Vagina (tissue), 2 donors: Measurements from ENCODE around the gene SNAI1. TPM values are rescaled to one million over a fixed set of nuclear protein-coding genes. Genes with fewer than 3 reads are reported as not detected.

Source experiments
- DNase-seq, 2 donors: peaks; one replicate each; pipeline ENCODE4 v3.0.0-alpha.2; 2017; ENCODE audit errors: extremely low spot score in 2 of 2
- H3K27ac ChIP-seq: fragments of 200-600 bp; sonication (generic); one replicate; pipeline ENCODE4 v1.5.1; 2019
- H3K27me3 ChIP-seq: fragments of 200-600 bp; sonication (generic); one replicate; pipeline ENCODE4 v1.5.1; 2019
- H3K36me3 ChIP-seq, 2 donors: fragments of 200-600 bp; sonication (generic); one replicate each; pipeline ENCODE4 v1.5.1; 2017 to 2019
- H3K4me1 ChIP-seq: fragments of 200-600 bp; sonication (generic); one replicate; pipeline ENCODE4 v1.5.1; 2019
- H3K4me3 ChIP-seq, 2 donors: fragments of 200-600 bp; sonication (generic); 1 replicate in 1 of 2; 2 replicates in 1 of 2; pipeline ENCODE4 v1.5.1; 2016 to 2019
- H3K9me3 ChIP-seq: fragments of 200-600 bp; sonication (generic); one replicate; pipeline ENCODE4 v1.5.1; 2019
- CTCF ChIP-seq, 3 experiments: fragments of 450-650 bp in 2 of 3; fragments of 200-600 bp in 1 of 3; sonication (generic) in 1 of 3; IDR thresholded peaks; one replicate each; pipeline ENCODE4 v1.5.1; 2017 to 2019; ENCODE audit warnings: antibody characterized with exemption in 3 of 3, mild to moderate bottlenecking in 2 of 3, moderate library complexity in 2 of 3
- POLR2A ChIP-seq, 2 donors: fragments of 450-650 bp; IDR thresholded peaks; one replicate each; pipeline ENCODE4 v1.6.1; 2017; ENCODE audit warnings: antibody characterized with exemption in 2 of 2, mild to moderate bottlenecking in 2 of 2, moderate library complexity in 2 of 2
- POLR2AphosphoS5 ChIP-seq, 2 donors: sonication (generic); formaldehyde crosslinking; IDR thresholded peaks; one replicate each; pipeline ENCODE4 v1.9.0; 2017; ENCODE audit warnings: antibody characterized with exemption in 2 of 2, mild to moderate bottlenecking in 2 of 2, low read depth in 1 of 2; ENCODE audit not compliant: insufficient read depth in 1 of 2
- intact Hi-C: fragments of 100-400 bp; cut with DNase I; formaldehyde crosslinking; loops from one replicate; pipeline ENCODE4 v1.15.1; 2023
- total RNA-seq: library from RNA; depleted of rRNA; stranded (reverse); fragments of >200 nt; gene quantifications from one replicate; pipeline ENCODE4 v1.2.3, GENCODE V29; 2016

Gene SNAI1
- 19.9 TPM for total RNA-seq

DNA sequence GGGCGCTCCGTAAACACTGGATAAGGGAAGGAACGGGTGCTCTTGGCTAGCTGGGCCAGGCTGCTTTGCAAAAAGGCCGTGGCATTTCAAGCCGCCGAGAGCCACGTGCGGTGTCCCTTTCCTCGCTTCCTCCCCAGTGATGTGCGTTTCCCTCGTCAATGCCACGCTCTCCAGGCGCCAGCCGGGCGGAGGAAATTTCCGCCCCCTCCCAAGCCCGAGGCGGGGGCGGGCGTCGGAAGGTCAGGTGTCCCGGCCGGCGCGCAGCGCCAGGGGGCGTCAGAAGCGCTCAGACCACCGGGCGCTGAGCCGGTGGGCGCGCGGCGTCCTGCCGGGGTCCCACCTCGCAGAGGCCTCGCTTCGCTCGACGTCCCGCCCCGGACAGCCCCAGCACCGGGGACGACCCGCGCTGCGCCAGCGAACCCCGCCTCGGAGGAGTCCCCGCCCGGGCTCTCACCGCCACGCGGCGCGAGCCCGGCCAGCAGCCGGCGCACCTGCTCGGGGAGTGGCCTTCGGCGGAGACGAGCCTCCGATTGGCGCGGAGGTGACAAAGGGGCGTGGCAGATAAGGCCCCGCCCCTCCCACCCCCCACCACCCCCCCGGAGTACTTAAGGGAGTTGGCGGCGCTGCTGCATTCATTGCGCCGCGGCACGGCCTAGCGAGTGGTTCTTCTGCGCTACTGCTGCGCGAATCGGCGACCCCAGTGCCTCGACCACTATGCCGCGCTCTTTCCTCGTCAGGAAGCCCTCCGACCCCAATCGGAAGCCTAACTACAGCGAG lies at the start of gene SNAI1:
Gene SNAI1 (plus strand): TSS at position 635 of the 777 bp plus-strand sequence. CDS start 80 bp downstream, at position 715.
- H3K27ac ChIP-seq: peak within 1 kb of the TSS; percentile 55
- peak within 1 kb of the TSS; percentile 44 to 55 for H3K4me3 ChIP-seq
- intact Hi-C loops: loop anchor here (5.0 kb wide), 1 partner anchor 365 kb away; no protein-coding TSS in a partner anchor
- TF ChIP-seq POLR2A (IDR thresholded peaks at IDR 0.05) (peak in 1 of 2 donors; percentile 76), CTCF (IDR thresholded peaks at IDR 0.05) (peak in 2 of 3 experiments; percentile 19 to 42), POLR2AphosphoS5 (IDR thresholded peaks at IDR 0.05; ENCODE audit: insufficient read depth in 1 of 2, low read depth in 1 of 2) (peak in 1 of 2 donors; percentile 80)
- peaks cover 58% of the 10 kb centered on the region for H3K4me1 ChIP-seq
- H3K9me3 ChIP-seq: no peaks in the 10 kb centered on the region
- DNase-seq: no peak
- H3K27me3 ChIP-seq: no peaks in the 10 kb centered on the region
- H3K36me3 ChIP-seq: no peaks in the 10 kb centered on the region

DNA sequence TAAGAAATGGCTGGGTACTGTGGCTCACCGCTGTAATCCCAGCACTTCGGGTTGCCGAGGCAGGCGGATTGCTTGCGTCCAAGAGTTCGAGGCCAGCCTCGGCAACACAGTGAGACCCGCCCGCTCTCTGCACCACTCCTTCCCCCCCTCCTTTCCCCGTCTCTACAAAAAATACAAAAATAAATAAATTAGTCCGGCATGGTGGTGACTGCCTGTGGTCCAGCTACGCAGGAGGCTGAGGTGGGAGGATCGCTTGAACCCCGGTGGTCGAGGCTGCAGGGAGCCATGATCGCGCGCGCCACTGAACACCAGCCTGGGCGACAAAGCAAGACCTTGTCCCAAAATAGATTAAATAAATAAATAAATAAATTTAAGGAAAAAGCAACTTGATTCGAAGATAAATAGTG lies 47.0 kb upstream of the SNAI1 start:
- H3K9me3 ChIP-seq: no peaks in the 10 kb centered on the region
- DNase-seq: no peak
- H3K27ac ChIP-seq: peak overlapping the region; percentile 96
- intact Hi-C loops: no loop called here
- TF ChIP-seq POLR2A (IDR thresholded peaks at IDR 0.05): no peak
- TF ChIP-seq POLR2AphosphoS5 (IDR thresholded peaks at IDR 0.05; ENCODE audit: insufficient read depth in 1 of 2, low read depth in 1 of 2): no peak
- TF ChIP-seq CTCF (IDR thresholded peaks at IDR 0.05): no peak
- no peaks in the 10 kb centered on the region for H3K36me3 ChIP-seq
- peaks cover 29% of the 10 kb centered on the region for H3K4me1 ChIP-seq
- peak overlapping the region; percentile 73 to 99 for H3K4me3 ChIP-seq
- no peaks in the 10 kb centered on the region for H3K27me3 ChIP-seq

GRCh38 chr20:49936153-49937026 lies 46.4 kb upstream of the SNAI1 start, which contains the start of gene RNF114:
Gene RNF114 (plus strand): TSS chr20:49936397. CDS start chr20:49936413, 16 bp downstream.
- TF ChIP-seq POLR2A (IDR thresholded peaks at IDR 0.05) (peak; percentile 37 to 97), CTCF (IDR thresholded peaks at IDR 0.05) (no peak), POLR2AphosphoS5 (IDR thresholded peaks at IDR 0.05; ENCODE audit: insufficient read depth in 1 of 2, low read depth in 1 of 2) (peak; percentile 60 to 99)
- Histone ChIP-seq H3K27me3 (no peaks in the 10 kb centered on the region), H3K9me3 (no peaks in the 10 kb centered on the region), H3K4me1 (peaks cover 29% of the 10 kb centered on the region), H3K4me3 (peak within 1 kb of the TSS; percentile 73 to 99), H3K36me3 (no peaks in the 10 kb centered on the region), H3K27ac (peak within 1 kb of the TSS; percentile 96)
- intact Hi-C loops: no loop called here
- DNase-seq: no peak

DNA sequence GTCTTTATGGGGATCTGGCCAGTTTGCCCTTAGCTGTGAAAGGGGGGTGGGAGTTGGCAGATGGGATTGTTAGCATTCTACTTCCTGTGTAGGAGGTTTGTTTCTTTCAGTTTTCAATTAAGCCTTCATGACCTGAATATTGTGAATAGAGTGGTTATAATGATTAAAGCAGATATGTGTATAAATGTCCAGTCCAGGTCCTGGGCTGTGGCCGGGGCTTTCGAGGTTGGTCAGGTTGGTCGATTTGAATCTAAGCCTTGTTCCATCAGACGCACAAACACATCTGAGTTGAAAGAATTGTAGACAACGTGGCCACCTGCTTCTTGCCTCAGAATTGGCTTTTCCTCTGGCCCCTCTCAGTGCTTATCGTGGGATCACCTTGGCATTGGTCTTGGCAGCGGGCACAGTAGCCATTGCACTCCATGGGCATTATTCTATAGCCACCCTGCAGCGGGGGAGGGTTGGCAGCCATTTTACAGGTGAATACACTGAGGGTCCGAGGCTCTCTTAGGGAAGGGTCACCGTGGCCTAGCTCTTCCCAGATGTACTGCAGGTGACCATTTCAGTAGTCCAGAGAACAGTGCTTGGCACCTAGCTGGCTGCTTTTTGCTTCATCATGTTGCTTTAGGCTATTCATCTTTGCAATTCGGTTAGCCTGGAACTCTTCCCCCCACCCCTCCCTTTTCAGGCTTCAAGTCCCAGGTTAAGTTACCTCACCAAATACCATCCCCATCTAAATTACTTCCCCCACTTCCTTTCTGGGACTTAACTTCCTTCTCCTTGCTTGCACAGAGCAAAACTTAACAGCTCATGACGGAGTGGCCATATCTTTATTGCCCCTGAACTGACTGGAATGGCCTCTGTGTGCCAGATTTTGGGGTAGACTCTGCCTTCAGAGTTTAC lies 45.5 kb upstream of the SNAI1 start:
- intact Hi-C loops: no loop called here
- peak overlapping the region; percentile 96 for H3K27ac ChIP-seq
- DNase-seq: no peak
- peaks cover 31% of the 10 kb centered on the region for H3K4me1 ChIP-seq
- H3K4me3 ChIP-seq: peak overlapping the region; percentile 73 to 99
- TF ChIP-seq CTCF (IDR thresholded peaks at IDR 0.05) (no peak), POLR2AphosphoS5 (IDR thresholded peaks at IDR 0.05; ENCODE audit: insufficient read depth in 1 of 2, low read depth in 1 of 2) (no peak), POLR2A (IDR thresholded peaks at IDR 0.05) (no peak)
- peaks cover 0 to 9% of the 10 kb centered on the region in 2 donors for H3K36me3 ChIP-seq
- no peaks in the 10 kb centered on the region for H3K9me3 ChIP-seq
- H3K27me3 ChIP-seq: no peaks in the 10 kb centered on the region
